RWPE2 (cell line): ENCODE results near the gene TRAF1.
A peak's percentile ranks its signal among the peaks of the same experiment; 100 is the strongest.

Experiments used
- ATAC-seq: fragments of 200-7000 bp; cut with Tn5 transposase; 3 replicates; pipeline ENCODE4 v1.9.1; 2021; ENCODE audit warnings: low read depth
- DNase-seq: peaks from one replicate; pipeline ENCODE4 v3.0.0-alpha.2; 2020; ENCODE audit warnings: low spot score
- H3K27ac ChIP-seq: fragments of 450-650 bp; 2 replicates; pipeline ENCODE4 v1.5.1; 2017; ENCODE audit warnings: mild to moderate bottlenecking; ENCODE audit not compliant: poor library complexity, severe bottlenecking
- H3K27me3 ChIP-seq: fragments of 250-450 bp; sonication (Bioruptor Pico); 2 replicates; pipeline ENCODE4 v1.5.1; 2021; ENCODE audit warnings: mild to moderate bottlenecking, moderate library complexity; ENCODE audit not compliant: insufficient read depth, poor library complexity, severe bottlenecking
- H3K36me3 ChIP-seq: fragments of 250-450 bp; sonication (Bioruptor Pico); 2 replicates; pipeline ENCODE4 v1.5.1; 2020; ENCODE audit warnings: low read depth, mild to moderate bottlenecking, moderate library complexity
- H3K4me1 ChIP-seq: fragments of 250-450 bp; sonication (Bioruptor Pico); 2 replicates; pipeline ENCODE4 v1.5.1; 2021; ENCODE audit warnings: mild to moderate bottlenecking, moderate library complexity; ENCODE audit not compliant: insufficient read depth, poor library complexity, severe bottlenecking
- H3K4me3 ChIP-seq: fragments of 250-450 bp; sonication (Bioruptor Pico); 2 replicates; pipeline ENCODE4 v1.5.1; 2021; ENCODE audit warnings: mild to moderate bottlenecking, moderate library complexity; ENCODE audit not compliant: severe bottlenecking
- H3K9me3 ChIP-seq: fragments of 250-450 bp; sonication (Bioruptor Pico); 2 replicates; pipeline ENCODE4 v1.5.1; 2021; ENCODE audit warnings: mild to moderate bottlenecking, moderate library complexity; ENCODE audit not compliant: severe bottlenecking
- TF ChIP-seq, protein P1 (sequence below): fragments of 450-650 bp; IDR thresholded peaks from one replicate; pipeline ENCODE4 v1.5.1; 2017; ENCODE audit warnings: mild to moderate bottlenecking, moderate library complexity; ENCODE audit not compliant: poor library complexity, severe bottlenecking

TRAF1 gene

DNA sequence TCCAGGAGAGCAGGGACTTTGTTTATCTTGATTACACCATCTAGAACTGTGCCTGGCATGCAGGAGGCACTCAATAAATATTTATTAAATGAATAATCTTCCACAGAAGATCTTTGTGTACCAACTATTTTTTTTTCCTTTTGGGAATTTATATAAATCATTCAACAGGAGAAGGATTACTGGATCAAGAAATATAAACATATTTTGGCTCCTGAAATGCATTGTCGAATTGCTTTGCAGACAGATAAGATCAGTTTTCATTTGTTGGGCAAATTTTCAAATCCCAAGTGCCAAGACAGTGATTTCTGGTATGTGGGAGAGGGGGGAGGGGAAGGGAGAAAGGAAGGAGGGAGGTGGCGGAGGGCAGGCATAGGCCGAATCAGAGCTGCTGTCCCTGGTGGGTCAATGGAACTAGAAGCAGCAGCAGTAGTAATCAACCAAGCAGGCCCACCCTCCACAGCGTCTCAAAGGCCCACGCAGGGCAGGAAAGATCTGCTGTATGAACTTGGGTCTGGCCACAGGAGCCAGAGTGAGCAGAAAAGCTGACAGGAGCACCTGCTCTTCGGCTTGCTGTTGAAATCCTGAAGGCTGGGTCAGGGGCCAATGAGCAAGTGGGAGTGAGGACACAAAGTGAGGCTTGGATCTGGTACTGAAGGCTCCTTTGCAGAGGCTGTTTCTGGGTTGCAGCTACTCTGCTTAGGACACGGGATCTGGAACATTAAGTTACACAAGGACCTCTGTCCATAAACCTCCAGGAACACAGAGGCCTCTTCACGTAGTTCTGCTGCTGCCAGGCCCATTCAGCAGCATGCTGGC lies 15.8 kb upstream of the TRAF1 start:
- no peaks in the 10 kb centered on the region for H3K9me3 ChIP-seq
- ATAC-seq (peak; percentile 34; the same call in 2 of the 3 replicates), DNase-seq (no peak)
- H3K27me3 ChIP-seq, result no peaks in the 10 kb centered on the region
- H3K27ac ChIP-seq, result peak overlapping the region; percentile 64
- peaks cover 37% of the 10 kb centered on the region for H3K4me1 ChIP-seq
- TF ChIP-seq, protein P1, sequence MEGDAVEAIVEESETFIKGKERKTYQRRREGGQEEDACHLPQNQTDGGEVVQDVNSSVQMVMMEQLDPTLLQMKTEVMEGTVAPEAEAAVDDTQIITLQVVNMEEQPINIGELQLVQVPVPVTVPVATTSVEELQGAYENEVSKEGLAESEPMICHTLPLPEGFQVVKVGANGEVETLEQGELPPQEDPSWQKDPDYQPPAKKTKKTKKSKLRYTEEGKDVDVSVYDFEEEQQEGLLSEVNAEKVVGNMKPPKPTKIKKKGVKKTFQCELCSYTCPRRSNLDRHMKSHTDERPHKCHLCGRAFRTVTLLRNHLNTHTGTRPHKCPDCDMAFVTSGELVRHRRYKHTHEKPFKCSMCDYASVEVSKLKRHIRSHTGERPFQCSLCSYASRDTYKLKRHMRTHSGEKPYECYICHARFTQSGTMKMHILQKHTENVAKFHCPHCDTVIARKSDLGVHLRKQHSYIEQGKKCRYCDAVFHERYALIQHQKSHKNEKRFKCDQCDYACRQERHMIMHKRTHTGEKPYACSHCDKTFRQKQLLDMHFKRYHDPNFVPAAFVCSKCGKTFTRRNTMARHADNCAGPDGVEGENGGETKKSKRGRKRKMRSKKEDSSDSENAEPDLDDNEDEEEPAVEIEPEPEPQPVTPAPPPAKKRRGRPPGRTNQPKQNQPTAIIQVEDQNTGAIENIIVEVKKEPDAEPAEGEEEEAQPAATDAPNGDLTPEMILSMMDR, result no peak
- no peaks in the 10 kb centered on the region for H3K36me3 ChIP-seq
- H3K4me3 ChIP-seq, result no peak overlapping the region

DNA sequence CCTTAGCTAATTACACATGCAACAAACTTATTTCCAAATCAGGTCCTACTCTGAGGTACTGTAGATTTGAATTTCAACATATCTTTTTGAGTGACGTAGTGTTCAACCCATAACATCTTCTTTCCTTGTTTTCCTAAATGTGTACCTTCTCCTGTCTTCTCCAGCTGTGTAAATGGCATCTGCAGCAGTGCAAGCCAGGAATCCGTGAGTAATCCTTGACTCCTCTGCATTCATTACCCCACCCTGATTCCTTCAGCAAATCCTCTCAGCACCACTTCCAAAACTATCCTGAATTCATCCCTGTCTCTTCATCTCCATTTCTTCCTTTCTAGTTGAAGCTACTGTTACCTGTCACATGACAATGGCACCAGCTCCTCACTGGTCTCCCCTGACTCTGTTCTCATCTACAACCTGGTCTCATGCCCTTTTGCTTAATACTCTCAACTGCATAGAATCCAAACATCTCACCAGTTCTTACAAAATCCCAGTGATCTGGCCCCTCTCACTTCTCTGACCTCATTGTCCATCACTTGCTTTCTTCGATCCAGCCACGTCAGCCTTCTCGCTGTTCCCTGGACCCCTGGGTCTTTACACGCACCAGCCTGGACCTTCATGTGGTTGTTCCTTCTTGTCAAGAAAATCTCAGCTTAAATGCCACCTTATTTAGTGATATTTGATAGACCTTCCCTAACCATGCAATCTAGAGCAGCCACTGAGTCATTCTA lies 14.6 kb upstream of the TRAF1 start:
- peak overlapping the region; percentile 64 for H3K27ac ChIP-seq
- peak; percentile 75 for ATAC-seq

DNA sequence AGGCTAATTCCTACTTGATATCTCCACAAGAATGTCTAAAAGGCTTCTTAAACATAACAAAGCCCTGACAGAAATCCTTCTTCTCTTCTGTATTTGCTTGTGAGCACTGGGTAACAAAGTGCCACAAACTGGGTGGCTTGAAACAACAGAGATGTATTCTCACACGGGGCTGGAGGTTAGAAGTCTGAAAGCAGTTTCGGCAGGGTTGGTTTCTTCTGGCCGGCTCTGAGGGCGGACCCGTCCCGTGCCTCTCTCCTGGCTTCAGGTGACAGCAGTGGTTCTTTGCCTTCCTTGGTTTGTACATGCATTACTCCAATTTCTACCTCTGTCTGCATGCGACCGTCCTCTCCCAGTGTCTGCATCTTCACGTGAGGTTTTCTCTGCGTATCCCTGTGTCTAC lies 14.0 kb upstream of the TRAF1 start:
- peaks cover 35% of the 10 kb centered on the region for H3K4me1 ChIP-seq
- ATAC-seq, result no peak
- TF ChIP-seq, protein P1, result no peak

More for the DNA sequence above, 14.6 kb upstream of the TRAF1 start:
- H3K36me3 ChIP-seq, result no peaks in the 10 kb centered on the region
- DNase-seq, result no peak
- H3K4me3 ChIP-seq, result no peak overlapping the region
- peaks cover 35% of the 10 kb centered on the region for H3K4me1 ChIP-seq
- H3K9me3 ChIP-seq, result no peaks in the 10 kb centered on the region
- TF ChIP-seq, protein P1, result no peak
- no peaks in the 10 kb centered on the region for H3K27me3 ChIP-seq

DNA sequence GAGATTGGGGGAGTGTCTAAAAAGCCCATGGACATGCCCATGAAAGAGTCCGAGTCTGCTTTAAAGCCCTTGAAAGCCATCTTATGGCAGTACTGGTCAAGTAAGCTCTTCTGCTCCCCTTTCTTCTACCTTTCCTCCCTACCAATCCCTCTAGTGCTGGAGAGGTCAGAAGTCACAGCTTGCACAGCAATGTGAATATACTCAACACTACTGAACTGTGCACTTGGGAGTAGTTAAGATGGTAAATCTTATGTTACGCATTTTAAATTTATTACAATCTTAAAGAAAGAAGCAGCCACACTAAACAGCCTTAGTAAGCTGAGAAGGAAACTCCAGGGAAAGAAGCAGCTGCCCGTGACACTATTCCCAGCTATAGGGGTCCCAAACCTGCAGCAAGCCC lies 12.3 kb upstream of the TRAF1 start:
- Histone ChIP-seq H3K4me1 (peaks cover 43% of the 10 kb centered on the region), H3K9me3 (no peaks in the 10 kb centered on the region), H3K4me3 (no peak overlapping the region), H3K27me3 (no peaks in the 10 kb centered on the region), H3K36me3 (no peaks in the 10 kb centered on the region), H3K27ac (no peak overlapping the region)
- TF ChIP-seq, protein P1, result no peak
- DNase-seq, result no peak
- no peak for ATAC-seq

More for the DNA sequence above, 14.0 kb upstream of the TRAF1 start:
- Histone ChIP-seq H3K27me3 (no peaks in the 10 kb centered on the region), H3K4me3 (no peak overlapping the region), H3K27ac (peak overlapping the region; percentile 64), H3K36me3 (no peaks in the 10 kb centered on the region), H3K9me3 (no peaks in the 10 kb centered on the region)
- no peak for DNase-seq
